Natural killer cell (primary cell): ENCODE measurements around the gene FIGNL2. TPM values are rescaled to one million over a fixed set of nuclear protein-coding genes. Genes with fewer than 3 reads are reported as not detected.

Source experiments
- ATAC-seq, 3 donors: fragments of 150-1000 bp in 2 of 3; fragments of 200-7000 bp in 1 of 3; cut with Tn5 transposase; 1 replicate in 1 of 3; 2 replicates in 2 of 3; pipeline ENCODE4 v1.10.0; 2021; ENCODE audit warnings: mild to moderate bottlenecking in 2 of 3, moderate library complexity in 2 of 3
- DNase-seq, 2 donors: peaks; one replicate each; pipeline versions ENCODE4 v3.0.0 to v3.0.0-alpha.2; 2013 to 2021; ENCODE audit warnings: mixed read lengths in 1 of 2
- H3K27ac ChIP-seq: one replicate; pipeline ENCODE4 v1.5.1; 2013; ENCODE audit warnings: mild to moderate bottlenecking, low read length
- H3K27me3 ChIP-seq: one replicate; pipeline ENCODE4 v1.6.1; 2013; ENCODE audit warnings: low read length; ENCODE audit not compliant: control insufficient read depth, insufficient read depth
- H3K36me3 ChIP-seq: one replicate; pipeline ENCODE4 v1.6.1; 2013; ENCODE audit warnings: low read length; ENCODE audit not compliant: control insufficient read depth, insufficient read depth
- H3K4me1 ChIP-seq: one replicate; pipeline ENCODE4 v1.6.1; 2013; ENCODE audit warnings: low read length; ENCODE audit not compliant: control insufficient read depth, insufficient read depth
- H3K4me3 ChIP-seq: one replicate; pipeline ENCODE4 v1.5.1; 2013; ENCODE audit warnings: low read length
- H3K9me3 ChIP-seq: one replicate; pipeline ENCODE4 v1.6.1; 2013; ENCODE audit warnings: low read length; ENCODE audit not compliant: control insufficient read depth, insufficient read depth
- H3K27ac Mint-ChIP-seq, 2 donors: one replicate each; pipeline ENCODE4 v1.8.0; 2022; ENCODE audit warnings: mild to moderate bottlenecking in 2 of 2, mixed read lengths in 2 of 2, moderate library complexity in 1 of 2
- H3K27me3 Mint-ChIP-seq, 2 donors: one replicate each; pipeline ENCODE4 v1.8.0; 2022; ENCODE audit warnings: low read depth in 2 of 2, mixed read lengths in 2 of 2
- H3K36me3 Mint-ChIP-seq: one replicate; pipeline ENCODE4 v1.8.0; 2022; ENCODE audit warnings: mixed read lengths
- H3K4me1 Mint-ChIP-seq, 2 donors: one replicate each; pipeline ENCODE4 v1.8.0; 2022; ENCODE audit warnings: mixed read lengths in 2 of 2
- H3K4me3 Mint-ChIP-seq: one replicate; pipeline ENCODE4 v1.8.0; 2022; ENCODE audit warnings: mild to moderate bottlenecking, moderate library complexity, mixed read lengths
- H3K9me3 Mint-ChIP-seq, 2 donors: one replicate each; pipeline ENCODE4 v1.8.0; 2022; ENCODE audit warnings: mixed read lengths in 2 of 2
- CTCF ChIP-seq: fragments of 200-600 bp; IDR thresholded peaks from one replicate; pipeline ENCODE4 v1.8.0; 2022; ENCODE audit warnings: antibody characterized with exemption
- WGBS: methylation state at CpG from one replicate; pipeline ENCODE4 v1.1.7; 2013; ENCODE audit warnings: missing lambda C conversion rate; ENCODE audit not compliant: insufficient coverage; 5-methylcytosine and 5-hydroxymethylcytosine counted together
- intact Hi-C: fragments of 100-400 bp; cut with micrococcal nuclease; formaldehyde crosslinking; loops from one replicate; pipeline ENCODE4 v1.14.2; 2022
- total RNA-seq, 4 donors: library from RNA; stranded (reverse); fragments of 120-200 nt in 1 of 4; gene quantifications; one replicate each; pipeline versions ENCODE4 v1.2.3 to v1.2.4, GENCODE V29; 2013 to 2022

Gene FIGNL2
- total RNA-seq, 3 donors from 2014 or later (not counting 1 experiment from before 2014, with no cell fraction given): 1.4 to 1.6 (median 1.5) TPM

- no peak for TF ChIP-seq CTCF
- no peak for DNase-seq
- peaks cover 35 to 46% of the 10 kb centered on the region in 2 donors for H3K27me3 Mint-ChIP-seq
- H3K4me3 ChIP-seq: no peak overlapping the region
- no peak for ATAC-seq
- peak overlapping the region; percentile 40 for H3K4me3 Mint-ChIP-seq
- no peaks in the 10 kb centered on the region for H3K9me3 Mint-ChIP-seq
- peaks cover 25% of the 10 kb centered on the region for H3K27me3 ChIP-seq
- 88% methylated on average over 4 of the region's 4 CpGs for WGBS
- H3K36me3 Mint-ChIP-seq: no peaks in the 10 kb centered on the region
- no peaks in the 10 kb centered on the region for H3K36me3 ChIP-seq
- peaks cover 15% of the 10 kb centered on the region for H3K4me1 ChIP-seq
- no peaks in the 10 kb centered on the region for H3K9me3 ChIP-seq
- no peak overlapping the region for H3K27ac ChIP-seq
- no peak overlapping the region for H3K27ac Mint-ChIP-seq
- intact Hi-C loops: no loop called here
- peaks cover 0 to 5% of the 10 kb centered on the region in 2 donors for H3K4me1 Mint-ChIP-seq
Observed at GRCh38 chr12:51862947-51863346, 14.4 kb upstream of the FIGNL2 start.

- H3K27me3 ChIP-seq: peaks cover 25% of the 10 kb centered on the region
- intact Hi-C loops: no loop called here
Observed at GRCh38 chr12:51860986-51861385, 12.5 kb upstream of the FIGNL2 start.

DNA sequence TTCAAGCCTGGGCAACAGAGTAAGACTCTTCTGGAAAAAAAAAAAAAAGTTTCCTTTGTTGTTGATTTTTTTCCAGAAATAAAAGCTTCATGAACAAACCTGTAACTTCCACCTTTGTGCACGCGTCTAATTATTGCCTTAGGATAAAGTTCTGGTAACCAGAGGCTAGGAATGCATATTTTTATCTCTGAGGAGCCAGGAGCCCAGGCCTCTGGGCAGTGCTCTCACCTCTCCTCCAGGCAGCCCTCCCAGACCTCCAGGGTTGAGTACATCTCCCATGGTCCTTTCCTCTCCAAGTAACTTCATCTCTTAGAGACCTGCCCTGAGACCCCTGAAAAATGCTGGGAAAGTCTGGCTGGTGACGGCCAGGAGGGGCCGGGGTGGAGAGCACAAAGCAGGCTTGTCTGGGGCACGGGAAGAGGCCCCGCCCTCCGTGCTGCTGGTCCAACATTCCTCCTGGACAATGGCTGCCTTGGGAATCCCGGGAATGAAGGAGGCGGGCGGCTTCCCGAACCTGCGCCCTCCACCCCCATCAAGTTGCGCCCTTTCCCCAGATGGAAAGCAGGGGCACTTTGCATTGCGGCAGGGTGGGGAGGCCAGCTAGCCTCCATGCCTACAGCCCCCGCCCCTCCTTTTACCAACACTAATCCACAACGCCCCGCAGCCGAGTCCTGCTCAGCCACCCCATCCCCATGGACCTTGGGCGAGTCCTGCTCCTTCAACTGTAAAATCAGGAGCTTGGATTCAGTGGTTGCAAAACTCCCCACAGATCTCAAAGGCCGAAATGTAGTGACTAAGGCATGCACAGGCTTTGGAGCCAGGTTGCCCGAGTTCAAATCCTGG is 7.3 kb upstream of the FIGNL2 start:
- H3K27me3 ChIP-seq: no peaks in the 10 kb centered on the region
- H3K27me3 Mint-ChIP-seq: peaks cover 21 to 25% of the 10 kb centered on the region in 2 donors
- peaks cover 0 to 13% of the 10 kb centered on the region in 2 donors for H3K4me1 Mint-ChIP-seq
- no peaks in the 10 kb centered on the region for H3K36me3 Mint-ChIP-seq
- DNase-seq (no peak), ATAC-seq (no peak)
- intact Hi-C loops: no loop called here
- WGBS: 85% methylated on average over 21 of the region's 21 CpGs
- no peak overlapping the region for H3K4me3 Mint-ChIP-seq
- H3K4me3 ChIP-seq: no peak overlapping the region
- no peak overlapping the region for H3K27ac ChIP-seq
- no peaks in the 10 kb centered on the region for H3K9me3 ChIP-seq
- H3K9me3 Mint-ChIP-seq: no peaks in the 10 kb centered on the region
- peaks cover 16% of the 10 kb centered on the region for H3K4me1 ChIP-seq
- no peak for TF ChIP-seq CTCF
- no peak overlapping the region for H3K27ac Mint-ChIP-seq
- no peaks in the 10 kb centered on the region for H3K36me3 ChIP-seq

More at GRCh38 chr12:51860986-51861385, 12.5 kb upstream of the FIGNL2 start:
- Mint-ChIP-seq H3K4me1 (peaks cover 0 to 5% of the 10 kb centered on the region in 2 donors), H3K9me3 (no peaks in the 10 kb centered on the region), H3K4me3 (no peak overlapping the region), H3K27me3 (peaks cover 32 to 34% of the 10 kb centered on the region in 2 donors), H3K27ac (no peak overlapping the region), H3K36me3 (no peaks in the 10 kb centered on the region)
- Histone ChIP-seq H3K4me1 (peaks cover 15% of the 10 kb centered on the region), H3K9me3 (no peaks in the 10 kb centered on the region), H3K4me3 (no peak overlapping the region), H3K27ac (no peak overlapping the region), H3K36me3 (no peaks in the 10 kb centered on the region)
- ATAC-seq (no peak), DNase-seq (no peak)
- no peak for TF ChIP-seq CTCF
- 93% methylated on average over 3 of the region's 3 CpGs for WGBS
